GM12878 (cell line): ENCODE results near the gene HEPACAM2. TPM values are rescaled to one million over a fixed set of nuclear protein-coding genes. Genes with fewer than 3 reads are reported as not detected.
A peak's percentile ranks its signal among the peaks of the same experiment; 100 is the strongest.

ENCODE experiments used
- ATAC-seq: fragments of 200-7000 bp; cut with Tn5 transposase; 3 replicates; pipeline ENCODE4 v1.9.1; 2020; ENCODE audit warnings: mild to moderate bottlenecking, moderate library complexity
- BruUV-seq: library from RNA; stranded (reverse); fragments of 400-500 nt; replicated peaks from 2 replicates; lab custom pipeline; 2021; lab: Mats Ljungman, UMichigan
- CTCF ChIA-PET: fragments of 300-600 bp; sonication (Branson Sonifier 250); formaldehyde crosslinking; extraction: SDS; loops from one replicate; lab custom pipeline; 2021; ENCODE audit warnings: inconsistent platforms; lab: Yijun Ruan, JAX
- POLR2A ChIA-PET: fragments of 350-600 bp; formaldehyde crosslinking; extraction: SDS; loops from one replicate; lab custom pipeline; 2021; ENCODE audit warnings: inconsistent platforms; lab: Charles Lee
- RAD21 ChIA-PET: fragments of 300-600 bp; sonication (Branson Sonifier 250); formaldehyde crosslinking; loops from one replicate; lab custom pipeline; 2023; ENCODE audit warnings: antibody characterized with exemption; ENCODE audit not compliant: unreplicated experiment; lab: Charles Lee
- SMC1A ChIA-PET: fragments of 300-600 bp; sonication (Branson Sonifier 250); formaldehyde crosslinking; loops from one replicate; lab custom pipeline; 2023; ENCODE audit not compliant: unreplicated experiment, uncharacterized antibody; lab: Charles Lee
- DNase-seq: peaks from one replicate; pipeline ENCODE4 v3.0.0-alpha.2; 2011; ENCODE audit warnings: low read depth, low spot score
- FAIRE-seq: peaks from 3 replicates; lab custom pipeline; 2011; peaks lifted over from hg19 to GRCh38; lab: Jason Lieb, UNC
- H2AFZ ChIP-seq: 2 replicates; pipeline ENCODE4 v1.6.0; 2011; ENCODE audit warnings: low read depth, low read length, control low read depth; ENCODE audit not compliant: control insufficient read depth
- H3K27ac ChIP-seq: 2 replicates; pipeline ENCODE4 v1.5.1; 2011; ENCODE audit warnings: control low read depth; ENCODE audit not compliant: control insufficient read depth, insufficient read depth
- H3K27me3 ChIP-seq, 2 experiments: replicated peaks in 1 of 2; 2 replicates each; pipeline versions ENCODE4 v1.6.0 to v1.6.1; 2011; ENCODE audit warnings: low read length in 1 of 2; ENCODE audit not compliant: control insufficient read depth in 2 of 2, insufficient read depth in 2 of 2
- H3K36me3 ChIP-seq, 2 experiments: 2 replicates each; pipeline ENCODE4 v1.5.1; 2011; ENCODE audit warnings: low read length in 1 of 2; ENCODE audit not compliant: control insufficient read depth in 2 of 2, insufficient read depth in 2 of 2
- H3K4me1 ChIP-seq: 2 replicates; pipeline ENCODE4 v1.6.1; 2011; ENCODE audit warnings: mild to moderate bottlenecking, low read length, moderate library complexity, mixed read lengths; ENCODE audit not compliant: control insufficient read depth, insufficient read depth
- H3K4me2 ChIP-seq: 2 replicates; pipeline ENCODE4 v1.6.0; 2011; ENCODE audit warnings: control low read depth; ENCODE audit not compliant: control insufficient read depth, insufficient read depth
- H3K4me3 ChIP-seq: fragments of 200-600 bp; sonication (generic); 2 replicates; pipeline ENCODE4 v1.5.1; 2016
- H3K79me2 ChIP-seq: 2 replicates; pipeline ENCODE4 v1.6.0; 2011; ENCODE audit warnings: low read length; ENCODE audit not compliant: control insufficient read depth, insufficient read depth
- H3K9ac ChIP-seq: 2 replicates; pipeline ENCODE4 v1.8.0; 2011; ENCODE audit warnings: low read length, control low read depth, mixed read lengths; ENCODE audit not compliant: control insufficient read depth, insufficient read depth
- H3K9me3 ChIP-seq: replicated peaks from 3 replicates; pipeline ENCODE4 v1.5.1; 2011; ENCODE audit warnings: mild to moderate bottlenecking, low read length; ENCODE audit not compliant: control insufficient read depth, insufficient read depth
- H4K20me1 ChIP-seq: 2 replicates; pipeline ENCODE4 v1.6.0; 2011; ENCODE audit not compliant: control insufficient read depth, insufficient read depth
- CTCF ChIP-seq, 3 experiments: IDR thresholded peaks in 2 of 3; conservative IDR thresholded peaks in 1 of 3; 2 replicates each; pipeline ENCODE4 v1.5.1; 2011; ENCODE audit warnings: low read depth in 3 of 3, low read length in 3 of 3, mild to moderate bottlenecking in 3 of 3, control low read depth in 2 of 3, moderate library complexity in 2 of 3, inconsistent platforms in 1 of 3, mixed read lengths in 1 of 3; ENCODE audit not compliant: control insufficient read depth in 2 of 3, insufficient read depth in 1 of 3; ENCODE audit errors: extremely low read depth in 1 of 3
- MEF2A ChIP-seq: IDR thresholded peaks from 2 replicates; pipeline ENCODE4 v1.6.1; 2011; ENCODE audit warnings: low read depth, mild to moderate bottlenecking, low read length, moderate library complexity; ENCODE audit not compliant: insufficient read depth
- RAD21 ChIP-seq: IDR thresholded peaks from 2 replicates; pipeline ENCODE4 v1.6.1; 2011; ENCODE audit warnings: mild to moderate bottlenecking, low read depth, low read length, moderate library complexity; ENCODE audit not compliant: insufficient read depth
- SKIL ChIP-seq: fragments of 450-650 bp; IDR thresholded peaks from 2 replicates; pipeline ENCODE4 v1.6.1; 2017; ENCODE audit warnings: mild to moderate bottlenecking, low read depth, inconsistent platforms; ENCODE audit not compliant: poor library complexity, severe bottlenecking
- SMC3 ChIP-seq: IDR thresholded peaks from 2 replicates; pipeline ENCODE4 v1.6.1; 2011; ENCODE audit warnings: low read length, improper control_type of control experiment, borderline replicate concordance
- SPI1 ChIP-seq: IDR thresholded peaks from 2 replicates; pipeline ENCODE4 v1.6.1; 2011; ENCODE audit warnings: low read depth, mild to moderate bottlenecking, low read length, moderate library complexity, borderline replicate concordance; ENCODE audit not compliant: insufficient read depth
- WGBS: methylation state at CpG from one replicate; pipeline ENCODE4 v1.1.6; 2016; ENCODE audit warnings: low lambda C conversion rate; ENCODE audit not compliant: insufficient replicate concordance, insufficient coverage; ENCODE audit errors: missing lambda C conversion rate; 5-methylcytosine and 5-hydroxymethylcytosine counted together
- in situ Hi-C: fragments of 300-500 bp; cut with MboI; formaldehyde crosslinking; loops from 9 replicates; pipeline ENCODE4 v1.14.3; 2018; ENCODE audit warnings: mixed read lengths
- intact Hi-C: fragments of 100-400 bp; cut with micrococcal nuclease; formaldehyde crosslinking; loops from one replicate; pipeline ENCODE4 v1.14.2; 2022; ENCODE audit not compliant: unreplicated experiment
- polyA plus RNA-seq, 11 experiments: library from polyadenylated mRNA; depleted of rRNA in 4 of 11; unstranded in 6 of 11; stranded (reverse) in 5 of 11; fragments of >200 nt; fragmentation: Nextera tagmentation in 4 of 11; fragmentation: Illumina TruSeq in 1 of 11; extraction: Ambion mirVana in 4 of 11; extraction: Trizol in 1 of 11; gene quantifications; 1 replicate in 1 of 11; 2 replicates in 10 of 11; pipeline versions ENCODE4 v1.2.1 to v1.2.3, GENCODE V29; 2011 to 2016; ENCODE audit warnings: inconsistent platforms in 2 of 11, missing spikeins in 2 of 11, low read depth in 1 of 11
- total RNA-seq, 4 experiments: library from RNA; depleted of rRNA in 3 of 4; stranded (reverse); fragments of >200 nt in 3 of 4; fragmentation: Illumina TruSeq in 1 of 4; extraction: Trizol in 1 of 4; gene quantifications; 2 replicates each; pipeline versions ENCODE4 v1.2.1 to v1.2.3, GENCODE V29; 2013 to 2021

The HEPACAM2 gene
- total and polyA plus RNA-seq, 10 of the 15 experiments (the other 5 are each of a cell fraction or from before 2014, with no cell fraction given), result 0.04 to 0.58 TPM; not detected in 8

- FAIRE-seq, result no peak
- intact Hi-C loops, result loop anchor here (1.0 to 5.0 kb wide), 3 partner anchors 51 to 136 kb away; partner anchors contain the start of gene SAMD9L
- Histone ChIP-seq H3K36me3 (no peaks in the 10 kb centered on the region), H3K79me2 (peaks cover 7% of the 10 kb centered on the region; the same call in 1 of the 2 replicates), H3K27ac (no peak overlapping the region), H2AFZ (peak overlapping the region; percentile 59), H3K9me3 (no peaks in the 10 kb centered on the region), H4K20me1 (no peaks in the 10 kb centered on the region), H3K4me2 (no peak overlapping the region), H3K4me3 (no peak overlapping the region), H3K9ac (no peak overlapping the region), H3K27me3 (no peaks in the 10 kb centered on the region), H3K4me1 (0 out of 2 replicates have a peak, but pooled peaks cover under 1% of the 10 kb centered on the region)
- peak; percentile 31 for DNase-seq
- RAD21 ChIA-PET, result interaction anchor here (1.0 to 6.0 kb wide), 4 partner anchors 14 to 135 kb away, joined by 3 to 39 read pairs (median 4); no protein-coding TSS in a partner anchor
- SMC1A ChIA-PET, result interaction anchor here (1.0 to 5.9 kb wide), 8 partner anchors 16 to 135 kb away, joined by 3 to 41 read pairs (median 6); partner anchors contain the start of genes SAMD9 and SAMD9L
- POLR2A ChIA-PET, result interaction anchor here (0.9 to 1.2 kb wide), 2 partner anchors 83 to 111 kb away, joined by 3 read pairs; partner anchors contain the start of gene SAMD9
- 0% methylated on average over 2 of the region's 2 CpGs for WGBS
- ATAC-seq, result peak; percentile 34
- in situ Hi-C loops, result loop anchor here (10.0 kb wide), 1 partner anchor 634 kb away; the partner anchor contains the start of gene FAM133B
- no peak for TF ChIP-seq MEF2A
- TF ChIP-seq RAD21, result peak; percentile 74
- peak; percentile 68; the same call in 1 of the 2 replicates for TF ChIP-seq SMC3
- peak; percentile 29; the same call in 1 of the 2 replicates for TF ChIP-seq SPI1
- TF ChIP-seq CTCF (IDR thresholded peaks at IDR 0.05 in 2 of 3, conservative IDR thresholded peaks at IDR 0.05 in 1 of 3; ENCODE audit: control insufficient read depth in 2 of 3, extremely low read depth in 1 of 3, insufficient read depth in 1 of 3, low read depth in 3 of 3, low read length in 3 of 3), result peak; percentile 57 to 75 (median 66)
- TF ChIP-seq SKIL, result peak; percentile 31
- BruUV-seq, result no TSS peak
- CTCF ChIA-PET, result interaction anchor here (0.9 to 6.2 kb wide), 26 partner anchors 12 to 396 kb away, joined by 3 to 70 read pairs (median 6); partner anchors contain the start of gene SAMD9
Measured at GRCh38 chr7:93228302-93228701, 2.0 kb upstream of the HEPACAM2 start.
